WTC11 (cell line): ENCODE results near the gene DCUN1D2. TPM values are rescaled to one million over a fixed set of nuclear protein-coding genes. Genes with fewer than 3 reads are reported as not detected.

ENCODE experiments used
- ATAC-seq: fragments of 200-7000 bp; cut with Tn5 transposase; 2 replicates; pipeline ENCODE4 v1.10.0; 2021; ENCODE audit warnings: mild to moderate bottlenecking, moderate library complexity
- CTCF ChIA-PET: fragments of 300-600 bp; sonication (Branson Sonifier 250); formaldehyde crosslinking; loops from one replicate; lab custom pipeline; 2021; ENCODE audit warnings: antibody characterized with exemption; lab: Charles Lee
- POLR2A ChIA-PET: fragments of 350-600 bp; sonication (Branson Sonifier 250); formaldehyde crosslinking; loops from one replicate; lab custom pipeline; 2021; ENCODE audit warnings: antibody characterized with exemption; lab: Charles Lee
- DNase-seq: peaks from one replicate; pipeline ENCODE4 v3.0.0; 2021; ENCODE audit warnings: low spot score
- H3K27ac Mint-ChIP-seq: 2 replicates; pipeline ENCODE4 v1.8.0; 2021; ENCODE audit warnings: mixed read lengths
- H3K27me3 Mint-ChIP-seq: 2 replicates; pipeline ENCODE4 v1.8.0; 2021; ENCODE audit warnings: low read depth, mild to moderate bottlenecking, moderate library complexity, mixed read lengths
- H3K36me3 Mint-ChIP-seq: 2 replicates; pipeline ENCODE4 v1.8.0; 2021; ENCODE audit warnings: mixed read lengths
- H3K4me1 Mint-ChIP-seq: 2 replicates; pipeline ENCODE4 v1.8.0; 2022; ENCODE audit warnings: mixed read lengths
- H3K4me3 Mint-ChIP-seq: 2 replicates; pipeline ENCODE4 v1.8.0; 2021; ENCODE audit warnings: mild to moderate bottlenecking, moderate library complexity, mixed read lengths
- H3K9me3 Mint-ChIP-seq: 2 replicates; pipeline ENCODE4 v1.8.0; 2021; ENCODE audit warnings: mixed read lengths
- CREB1 ChIP-seq: sonication (generic); formaldehyde crosslinking; IDR thresholded peaks from 2 replicates; pipeline ENCODE4 v1.8.0; 2023; ENCODE audit warnings: mild to moderate bottlenecking, missing genetic modification reagents
- FOXP1 ChIP-seq: sonication (generic); formaldehyde crosslinking; IDR thresholded peaks from 2 replicates; pipeline ENCODE4 v1.8.0; 2022; ENCODE audit warnings: missing genetic modification reagents, mild to moderate bottlenecking, moderate library complexity, borderline replicate concordance
- GRHL2 ChIP-seq: fragments of 250-450 bp; sonication (Bioruptor Pico); IDR thresholded peaks from 2 replicates; pipeline ENCODE4 v1.8.0; 2022; ENCODE audit warnings: mild to moderate bottlenecking, moderate library complexity; ENCODE audit not compliant: insufficient replicate concordance, severe bottlenecking
- HMGA2 ChIP-seq: fragments of 250-450 bp; sonication (Bioruptor Pico); IDR thresholded peaks from 2 replicates; pipeline ENCODE4 v1.4.0; 2021; ENCODE audit warnings: mild to moderate bottlenecking, moderate library complexity
- JAZF1 ChIP-seq: fragments of 250-450 bp; sonication (Bioruptor Pico); IDR thresholded peaks from 2 replicates; pipeline ENCODE4 v1.9.0; 2021; ENCODE audit warnings: moderate library complexity, mild to moderate bottlenecking, inconsistent platforms
- MYBL2 ChIP-seq: sonication (generic); formaldehyde crosslinking; IDR thresholded peaks from 2 replicates; pipeline ENCODE4 v1.8.1; 2023; ENCODE audit warnings: mild to moderate bottlenecking, moderate library complexity, missing genetic modification reagents
- RELA ChIP-seq: sonication (generic); formaldehyde crosslinking; IDR thresholded peaks from 2 replicates; pipeline ENCODE4 v1.8.1; 2022; ENCODE audit warnings: missing genetic modification reagents, mild to moderate bottlenecking, borderline replicate concordance
- SMAD3 ChIP-seq: sonication (generic); formaldehyde crosslinking; IDR thresholded peaks from 2 replicates; pipeline ENCODE4 v1.8.0; 2022; ENCODE audit warnings: missing genetic modification reagents, mild to moderate bottlenecking, borderline replicate concordance
- SOX15 ChIP-seq: fragments of 250-450 bp; sonication (Bioruptor Pico); IDR thresholded peaks from 2 replicates; pipeline ENCODE4 v1.9.0; 2021; ENCODE audit warnings: mild to moderate bottlenecking
- SP1 ChIP-seq: sonication (generic); formaldehyde crosslinking; conservative IDR thresholded peaks from 2 replicates; pipeline ENCODE4 v1.8.1; 2022; ENCODE audit warnings: missing genetic modification reagents
- ZBTB21 ChIP-seq: sonication (generic); formaldehyde crosslinking; IDR thresholded peaks from 2 replicates; pipeline ENCODE4 v1.8.1; 2023; ENCODE audit warnings: mild to moderate bottlenecking, missing genetic modification reagents, borderline replicate concordance
- ZNF138 ChIP-seq: sonication (generic); formaldehyde crosslinking; conservative IDR thresholded peaks from 2 replicates; pipeline ENCODE4 v1.8.1; 2022; ENCODE audit warnings: mild to moderate bottlenecking, moderate library complexity, missing genetic modification reagents
- ZNF263 ChIP-seq: sonication (generic); formaldehyde crosslinking; IDR thresholded peaks from 2 replicates; pipeline ENCODE4 v1.8.1; 2022; ENCODE audit warnings: low read depth, mild to moderate bottlenecking, moderate library complexity, missing genetic modification reagents
- ZNF423 ChIP-seq: fragments of 250-450 bp; sonication (Bioruptor Pico); IDR thresholded peaks from 2 replicates; pipeline ENCODE4 v2.1.2; 2022; ENCODE audit warnings: mild to moderate bottlenecking, moderate library complexity
- total RNA-seq: library from RNA; stranded (reverse); gene quantifications from 3 replicates; pipeline ENCODE4 v1.2.3, GENCODE V29; 2021
- TF ChIP-seq, protein P1 (sequence below): sonication (generic); formaldehyde crosslinking; IDR thresholded peaks from 2 replicates; pipeline ENCODE4 v1.8.0; 2023; ENCODE audit warnings: missing genetic modification reagents, mild to moderate bottlenecking, borderline replicate concordance
- TF ChIP-seq, protein P2 (sequence below): sonication (generic); formaldehyde crosslinking; IDR thresholded peaks from 2 replicates; pipeline ENCODE4 v1.8.1; 2023; ENCODE audit warnings: mild to moderate bottlenecking, missing genetic modification reagents, borderline replicate concordance
- TF ChIP-seq, protein P3 (sequence below): sonication (generic); formaldehyde crosslinking; conservative IDR thresholded peaks from 2 replicates; pipeline ENCODE4 v1.8.1; 2023; ENCODE audit warnings: mild to moderate bottlenecking, low read depth, missing genetic modification reagents, moderate library complexity
- TF ChIP-seq, protein P4 (sequence below): fragments of 250-450 bp; sonication (Bioruptor Pico); IDR thresholded peaks from 2 replicates; pipeline ENCODE4 v1.9.0; 2021; ENCODE audit warnings: moderate library complexity, mild to moderate bottlenecking, inconsistent platforms, borderline replicate concordance

The DCUN1D2 gene
- total RNA-seq, 1 experiment from 2014 or later = 42.5 TPM

DNA sequence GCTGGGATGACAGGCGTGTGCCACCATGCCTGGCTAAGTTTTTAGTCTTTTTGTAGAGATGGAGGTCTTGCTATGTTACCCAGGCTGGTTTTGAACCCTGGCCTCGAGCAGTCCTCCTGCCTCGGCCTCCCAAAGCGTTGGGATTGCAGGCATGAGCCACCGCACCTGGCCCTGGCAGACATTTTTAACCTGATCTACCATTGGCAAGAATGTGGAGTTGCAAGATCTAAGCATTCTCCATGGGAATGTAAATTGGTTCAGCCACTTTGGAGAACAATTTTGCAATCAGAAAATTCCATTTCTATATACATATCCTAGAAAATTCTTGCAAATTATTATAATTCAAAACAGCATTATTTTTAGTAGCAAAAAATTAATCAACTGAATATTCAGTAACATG, 24.3 kb upstream of the DCUN1D2 start:
- Mint-ChIP-seq H3K4me1 (no peaks in the 10 kb centered on the region), H3K36me3 (peaks cover 39% of the 10 kb centered on the region), H3K27ac (no peak overlapping the region), H3K27me3 (no peaks in the 10 kb centered on the region), H3K4me3 (no peak overlapping the region), H3K9me3 (no peaks in the 10 kb centered on the region)
- POLR2A ChIA-PET = no interaction called here
- CTCF ChIA-PET = no interaction called here
- no peak for DNase-seq
- TF ChIP-seq JAZF1 (CRISPR knock-in tag) = no peak
- no peak for TF ChIP-seq FOXP1 (CRISPR knock-in tag)
- TF ChIP-seq GRHL2 (CRISPR knock-in tag) = no peak
- TF ChIP-seq SP1 = no peak
- no peak for TF ChIP-seq HMGA2 (CRISPR knock-in tag)
- TF ChIP-seq SOX15 (CRISPR knock-in tag) = no peak
- TF ChIP-seq, protein P1, sequence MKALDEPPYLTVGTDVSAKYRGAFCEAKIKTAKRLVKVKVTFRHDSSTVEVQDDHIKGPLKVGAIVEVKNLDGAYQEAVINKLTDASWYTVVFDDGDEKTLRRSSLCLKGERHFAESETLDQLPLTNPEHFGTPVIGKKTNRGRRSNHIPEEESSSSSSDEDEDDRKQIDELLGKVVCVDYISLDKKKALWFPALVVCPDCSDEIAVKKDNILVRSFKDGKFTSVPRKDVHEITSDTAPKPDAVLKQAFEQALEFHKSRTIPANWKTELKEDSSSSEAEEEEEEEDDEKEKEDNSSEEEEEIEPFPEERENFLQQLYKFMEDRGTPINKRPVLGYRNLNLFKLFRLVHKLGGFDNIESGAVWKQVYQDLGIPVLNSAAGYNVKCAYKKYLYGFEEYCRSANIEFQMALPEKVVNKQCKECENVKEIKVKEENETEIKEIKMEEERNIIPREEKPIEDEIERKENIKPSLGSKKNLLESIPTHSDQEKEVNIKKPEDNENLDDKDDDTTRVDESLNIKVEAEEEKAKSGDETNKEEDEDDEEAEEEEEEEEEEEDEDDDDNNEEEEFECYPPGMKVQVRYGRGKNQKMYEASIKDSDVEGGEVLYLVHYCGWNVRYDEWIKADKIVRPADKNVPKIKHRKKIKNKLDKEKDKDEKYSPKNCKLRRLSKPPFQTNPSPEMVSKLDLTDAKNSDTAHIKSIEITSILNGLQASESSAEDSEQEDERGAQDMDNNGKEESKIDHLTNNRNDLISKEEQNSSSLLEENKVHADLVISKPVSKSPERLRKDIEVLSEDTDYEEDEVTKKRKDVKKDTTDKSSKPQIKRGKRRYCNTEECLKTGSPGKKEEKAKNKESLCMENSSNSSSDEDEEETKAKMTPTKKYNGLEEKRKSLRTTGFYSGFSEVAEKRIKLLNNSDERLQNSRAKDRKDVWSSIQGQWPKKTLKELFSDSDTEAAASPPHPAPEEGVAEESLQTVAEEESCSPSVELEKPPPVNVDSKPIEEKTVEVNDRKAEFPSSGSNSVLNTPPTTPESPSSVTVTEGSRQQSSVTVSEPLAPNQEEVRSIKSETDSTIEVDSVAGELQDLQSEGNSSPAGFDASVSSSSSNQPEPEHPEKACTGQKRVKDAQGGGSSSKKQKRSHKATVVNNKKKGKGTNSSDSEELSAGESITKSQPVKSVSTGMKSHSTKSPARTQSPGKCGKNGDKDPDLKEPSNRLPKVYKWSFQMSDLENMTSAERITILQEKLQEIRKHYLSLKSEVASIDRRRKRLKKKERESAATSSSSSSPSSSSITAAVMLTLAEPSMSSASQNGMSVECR (CRISPR knock-in tag) = no peak
- TF ChIP-seq, protein P2, sequence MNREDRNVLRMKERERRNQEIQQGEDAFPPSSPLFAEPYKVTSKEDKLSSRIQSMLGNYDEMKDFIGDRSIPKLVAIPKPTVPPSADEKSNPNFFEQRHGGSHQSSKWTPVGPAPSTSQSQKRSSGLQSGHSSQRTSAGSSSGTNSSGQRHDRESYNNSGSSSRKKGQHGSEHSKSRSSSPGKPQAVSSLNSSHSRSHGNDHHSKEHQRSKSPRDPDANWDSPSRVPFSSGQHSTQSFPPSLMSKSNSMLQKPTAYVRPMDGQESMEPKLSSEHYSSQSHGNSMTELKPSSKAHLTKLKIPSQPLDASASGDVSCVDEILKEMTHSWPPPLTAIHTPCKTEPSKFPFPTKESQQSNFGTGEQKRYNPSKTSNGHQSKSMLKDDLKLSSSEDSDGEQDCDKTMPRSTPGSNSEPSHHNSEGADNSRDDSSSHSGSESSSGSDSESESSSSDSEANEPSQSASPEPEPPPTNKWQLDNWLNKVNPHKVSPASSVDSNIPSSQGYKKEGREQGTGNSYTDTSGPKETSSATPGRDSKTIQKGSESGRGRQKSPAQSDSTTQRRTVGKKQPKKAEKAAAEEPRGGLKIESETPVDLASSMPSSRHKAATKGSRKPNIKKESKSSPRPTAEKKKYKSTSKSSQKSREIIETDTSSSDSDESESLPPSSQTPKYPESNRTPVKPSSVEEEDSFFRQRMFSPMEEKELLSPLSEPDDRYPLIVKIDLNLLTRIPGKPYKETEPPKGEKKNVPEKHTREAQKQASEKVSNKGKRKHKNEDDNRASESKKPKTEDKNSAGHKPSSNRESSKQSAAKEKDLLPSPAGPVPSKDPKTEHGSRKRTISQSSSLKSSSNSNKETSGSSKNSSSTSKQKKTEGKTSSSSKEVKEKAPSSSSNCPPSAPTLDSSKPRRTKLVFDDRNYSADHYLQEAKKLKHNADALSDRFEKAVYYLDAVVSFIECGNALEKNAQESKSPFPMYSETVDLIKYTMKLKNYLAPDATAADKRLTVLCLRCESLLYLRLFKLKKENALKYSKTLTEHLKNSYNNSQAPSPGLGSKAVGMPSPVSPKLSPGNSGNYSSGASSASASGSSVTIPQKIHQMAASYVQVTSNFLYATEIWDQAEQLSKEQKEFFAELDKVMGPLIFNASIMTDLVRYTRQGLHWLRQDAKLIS (CRISPR knock-in tag) = no peak
- TF ChIP-seq RELA (CRISPR knock-in tag) = no peak
- TF ChIP-seq, protein P3, sequence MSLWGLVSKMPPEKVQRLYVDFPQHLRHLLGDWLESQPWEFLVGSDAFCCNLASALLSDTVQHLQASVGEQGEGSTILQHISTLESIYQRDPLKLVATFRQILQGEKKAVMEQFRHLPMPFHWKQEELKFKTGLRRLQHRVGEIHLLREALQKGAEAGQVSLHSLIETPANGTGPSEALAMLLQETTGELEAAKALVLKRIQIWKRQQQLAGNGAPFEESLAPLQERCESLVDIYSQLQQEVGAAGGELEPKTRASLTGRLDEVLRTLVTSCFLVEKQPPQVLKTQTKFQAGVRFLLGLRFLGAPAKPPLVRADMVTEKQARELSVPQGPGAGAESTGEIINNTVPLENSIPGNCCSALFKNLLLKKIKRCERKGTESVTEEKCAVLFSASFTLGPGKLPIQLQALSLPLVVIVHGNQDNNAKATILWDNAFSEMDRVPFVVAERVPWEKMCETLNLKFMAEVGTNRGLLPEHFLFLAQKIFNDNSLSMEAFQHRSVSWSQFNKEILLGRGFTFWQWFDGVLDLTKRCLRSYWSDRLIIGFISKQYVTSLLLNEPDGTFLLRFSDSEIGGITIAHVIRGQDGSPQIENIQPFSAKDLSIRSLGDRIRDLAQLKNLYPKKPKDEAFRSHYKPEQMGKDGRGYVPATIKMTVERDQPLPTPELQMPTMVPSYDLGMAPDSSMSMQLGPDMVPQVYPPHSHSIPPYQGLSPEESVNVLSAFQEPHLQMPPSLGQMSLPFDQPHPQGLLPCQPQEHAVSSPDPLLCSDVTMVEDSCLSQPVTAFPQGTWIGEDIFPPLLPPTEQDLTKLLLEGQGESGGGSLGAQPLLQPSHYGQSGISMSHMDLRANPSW = no peak
- TF ChIP-seq SMAD3 (CRISPR knock-in tag) = no peak
- TF ChIP-seq ZBTB21 = no peak
- no peak for TF ChIP-seq ZNF138 (CRISPR knock-in tag)
- TF ChIP-seq, protein P4, sequence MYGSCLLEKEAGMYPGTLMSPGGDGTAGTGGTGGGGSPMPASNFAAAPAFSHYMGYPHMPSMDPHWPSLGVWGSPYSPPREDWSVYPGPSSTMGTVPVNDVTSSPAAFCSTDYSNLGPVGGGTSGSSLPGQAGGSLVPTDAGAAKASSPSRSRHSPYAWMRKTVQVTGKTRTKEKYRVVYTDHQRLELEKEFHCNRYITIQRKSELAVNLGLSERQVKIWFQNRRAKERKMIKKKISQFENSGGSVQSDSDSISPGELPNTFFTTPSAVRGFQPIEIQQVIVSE (CRISPR knock-in tag) = no peak
- no peak for TF ChIP-seq ZNF263
- no peak for TF ChIP-seq ZNF423 (CRISPR knock-in tag)
- TF ChIP-seq MYBL2 (CRISPR knock-in tag) = no peak
- TF ChIP-seq CREB1 (CRISPR knock-in tag) = no peak
- ATAC-seq = no peak
